ENCODE results near the gene REEP3. TPM values are rescaled to one million over a fixed set of nuclear protein-coding genes. Genes with fewer than 3 reads are reported as not detected.
A peak's percentile ranks its signal among the peaks of the same experiment; 100 is the strongest.
"Not testable (repeated sequence)": the region's sequence is repeated elsewhere in the genome, so short reads cannot be mapped to it uniquely, and the experiment has no call there.

REEP3 gene
- polyA plus RNA-seq, 1 donor from 2014 or later, result 5.6 TPM

GRCh38 chr10:63657761-63658160 lies 136.6 kb downstream of the REEP3 start:
- no peaks in the 10 kb centered on the region for H3K27me3 Mint-ChIP-seq
- H3K27ac Mint-ChIP-seq, result no peak overlapping the region
- no peaks in the 10 kb centered on the region for H3K36me3 Mint-ChIP-seq
- no peaks in the 10 kb centered on the region for H3K4me1 Mint-ChIP-seq
- no peak overlapping the region for H3K4me3 Mint-ChIP-seq
- H3K9me3 Mint-ChIP-seq, result no peaks in the 10 kb centered on the region

GRCh38 chr10:63660941-63661340 lies 139.7 kb downstream of the REEP3 start:
- not testable (repeated sequence) for H3K4me1 Mint-ChIP-seq, H3K4me3 Mint-ChIP-seq, H3K27ac Mint-ChIP-seq, H3K36me3 Mint-ChIP-seq, H3K9me3 Mint-ChIP-seq, H3K27me3 Mint-ChIP-seq

- Mint-ChIP-seq H3K4me1 (no peaks in the 10 kb centered on the region), H3K4me3 (no peak overlapping the region), H3K27ac (no peak overlapping the region), H3K36me3 (no peaks in the 10 kb centered on the region), H3K9me3 (no peaks in the 10 kb centered on the region), H3K27me3 (no peaks in the 10 kb centered on the region)
Measured at GRCh38 chr10:63661347-63661746, 140.1 kb downstream of the REEP3 start.

GRCh38 chr10:63664341-63664885 lies 143.2 kb downstream of the REEP3 start:
- no peaks in the 10 kb centered on the region for H3K9me3 Mint-ChIP-seq

GRCh38 chr10:63665006-63665580 lies 143.9 kb downstream of the REEP3 start:
- H3K9me3 Mint-ChIP-seq, H3K36me3 Mint-ChIP-seq, H3K27me3 Mint-ChIP-seq, H3K27ac Mint-ChIP-seq, H3K4me1 Mint-ChIP-seq: not testable (repeated sequence)
- peak overlapping the region in 1 of 4 donors; percentile 74 for H3K4me3 Mint-ChIP-seq

More at GRCh38 chr10:63664341-63664885, 143.2 kb downstream of the REEP3 start:
- Mint-ChIP-seq H3K4me1 (no peaks in the 10 kb centered on the region), H3K27ac (no peak overlapping the region), H3K36me3 (no peaks in the 10 kb centered on the region), H3K27me3 (no peaks in the 10 kb centered on the region), H3K4me3 (no peak overlapping the region)

- Mint-ChIP-seq H3K36me3 (no peaks in the 10 kb centered on the region), H3K4me3 (no peak overlapping the region), H3K9me3 (no peaks in the 10 kb centered on the region), H3K27ac (no peak overlapping the region), H3K27me3 (no peaks in the 10 kb centered on the region), H3K4me1 (peaks cover 0 to 3% (median 0%) of the 10 kb centered on the region in 3 donors)
Measured at GRCh38 chr10:63665670-63666134, 144.5 kb downstream of the REEP3 start.

- Mint-ChIP-seq H3K4me3 (no peak overlapping the region), H3K27me3 (peaks cover 1% of the 10 kb centered on the region), H3K4me1 (peaks cover 0 to 5% (median 0%) of the 10 kb centered on the region in 3 donors), H3K36me3 (no peaks in the 10 kb centered on the region), H3K9me3 (no peaks in the 10 kb centered on the region), H3K27ac (no peak overlapping the region)
Measured at GRCh38 chr10:63666836-63667383, 145.7 kb downstream of the REEP3 start.

- no peaks in the 10 kb centered on the region for H3K9me3 Mint-ChIP-seq
- peaks cover 2% of the 10 kb centered on the region for H3K27me3 Mint-ChIP-seq
- no peak overlapping the region for H3K27ac Mint-ChIP-seq
- peaks cover 0 to 5% (median 0%) of the 10 kb centered on the region in 3 donors for H3K4me1 Mint-ChIP-seq
- no peak overlapping the region for H3K4me3 Mint-ChIP-seq
- H3K36me3 Mint-ChIP-seq, result no peaks in the 10 kb centered on the region
Measured at GRCh38 chr10:63667596-63668480, 146.6 kb downstream of the REEP3 start.

- peaks cover 2% of the 10 kb centered on the region for H3K27me3 Mint-ChIP-seq
- no peaks in the 10 kb centered on the region for H3K9me3 Mint-ChIP-seq
- no peak overlapping the region for H3K27ac Mint-ChIP-seq
- peaks cover 0 to 5% (median 0%) of the 10 kb centered on the region in 3 donors for H3K4me1 Mint-ChIP-seq
- H3K4me3 Mint-ChIP-seq, result no peak overlapping the region
- no peaks in the 10 kb centered on the region for H3K36me3 Mint-ChIP-seq
Measured at GRCh38 chr10:63670291-63670898, 149.2 kb downstream of the REEP3 start.

GRCh38 chr10:63671317-63671937 lies 150.2 kb downstream of the REEP3 start:
- Mint-ChIP-seq H3K36me3 (no peaks in the 10 kb centered on the region), H3K27me3 (peaks cover 2% of the 10 kb centered on the region), H3K9me3 (no peaks in the 10 kb centered on the region), H3K27ac (no peak overlapping the region), H3K4me3 (no peak overlapping the region), H3K4me1 (peaks cover 0 to 5% (median 0%) of the 10 kb centered on the region in 3 donors)

GRCh38 chr10:63672491-63672890 lies 151.3 kb downstream of the REEP3 start:
- H3K4me1 Mint-ChIP-seq, result peaks cover 0 to 5% (median 0%) of the 10 kb centered on the region in 3 donors
- peaks cover 2% of the 10 kb centered on the region for H3K27me3 Mint-ChIP-seq
- no peak overlapping the region for H3K4me3 Mint-ChIP-seq
- no peaks in the 10 kb centered on the region for H3K9me3 Mint-ChIP-seq
- no peaks in the 10 kb centered on the region for H3K36me3 Mint-ChIP-seq
- no peak overlapping the region for H3K27ac Mint-ChIP-seq

- H3K4me1 Mint-ChIP-seq, result peaks cover 0 to 5% (median 0%) of the 10 kb centered on the region in 3 donors
- no peak overlapping the region for H3K4me3 Mint-ChIP-seq
- peaks cover 6% of the 10 kb centered on the region for H3K27me3 Mint-ChIP-seq
- no peak overlapping the region for H3K27ac Mint-ChIP-seq
- no peaks in the 10 kb centered on the region for H3K36me3 Mint-ChIP-seq
- H3K9me3 Mint-ChIP-seq, result no peaks in the 10 kb centered on the region
Measured at GRCh38 chr10:63673246-63673645, 152.0 kb downstream of the REEP3 start.

GRCh38 chr10:63673846-63674245 lies 152.6 kb downstream of the REEP3 start:
- no peak overlapping the region for H3K27ac Mint-ChIP-seq
- H3K9me3 Mint-ChIP-seq, result no peaks in the 10 kb centered on the region
- peaks cover 6% of the 10 kb centered on the region for H3K27me3 Mint-ChIP-seq
- H3K4me1 Mint-ChIP-seq, result peaks cover 0 to 5% (median 0%) of the 10 kb centered on the region in 3 donors
- H3K4me3 Mint-ChIP-seq, result no peak overlapping the region
- no peaks in the 10 kb centered on the region for H3K36me3 Mint-ChIP-seq

All from IgD-negative memory B cell (primary cell).